HepG2 (cell line): ENCODE results near the gene CUL9. TPM values are rescaled to one million over a fixed set of nuclear protein-coding genes. Genes with fewer than 3 reads are reported as not detected.

Experiments used
- ELF3 ChIP-seq: IDR thresholded peaks from 2 replicates; pipeline ENCODE4 v1.6.1; 2016; ENCODE audit warnings: missing genetic modification reagents, missing compliant biosample characterization
- ETV5 ChIP-seq: IDR thresholded peaks from 2 replicates; pipeline ENCODE4 v1.6.1; 2018; ENCODE audit warnings: missing biosample characterization, missing genetic modification reagents, inconsistent platforms, borderline replicate concordance
- GABPB1 ChIP-seq: IDR thresholded peaks from 2 replicates; pipeline ENCODE4 v1.6.1; 2016; ENCODE audit warnings: mild to moderate bottlenecking, missing genetic modification reagents, moderate library complexity, missing compliant biosample characterization
- GATAD2A ChIP-seq: IDR thresholded peaks from 2 replicates; pipeline ENCODE4 v1.6.1; 2016
- KDM5A ChIP-seq: fragments of 200-600 bp; sonication (generic); IDR thresholded peaks from 2 replicates; pipeline ENCODE4 v1.7.0; 2018; ENCODE audit warnings: antibody characterized with exemption, mild to moderate bottlenecking, low read length, borderline replicate concordance
- KLF13 ChIP-seq: sonication (generic); formaldehyde crosslinking; IDR thresholded peaks from 2 replicates; pipeline ENCODE4 v1.4.0; 2020; ENCODE audit warnings: mild to moderate bottlenecking, missing genetic modification reagents
- MAZ ChIP-seq, 2 experiments: sonication (generic) in 1 of 2; formaldehyde crosslinking in 1 of 2; IDR thresholded peaks; 2 replicates each; pipeline versions ENCODE4 v1.5.0 to v1.6.1; 2012 to 2020; ENCODE audit warnings: low read depth in 2 of 2, mild to moderate bottlenecking in 2 of 2, borderline replicate concordance in 1 of 2, improper control_type of control experiment in 1 of 2, low read length in 1 of 2, missing genetic modification reagents in 1 of 2, moderate library complexity in 1 of 2
- NCOR1 ChIP-seq: fragments of 200-600 bp; sonication (generic); IDR thresholded peaks from 2 replicates; pipeline ENCODE4 v1.7.0; 2017; ENCODE audit warnings: antibody characterized with exemption, low read length, borderline replicate concordance
- PCBP1 ChIP-seq: fragments of 200-400 bp; formaldehyde crosslinking; IDR thresholded peaks from 2 replicates; pipeline ENCODE4 v1.6.1; 2017; ENCODE audit warnings: mild to moderate bottlenecking, low read depth, low read length, borderline replicate concordance
- PHF21A ChIP-seq: sonication (generic); formaldehyde crosslinking; IDR thresholded peaks from 2 replicates; pipeline ENCODE4 v1.5.0; 2020; ENCODE audit warnings: mild to moderate bottlenecking, missing genetic modification reagents
- POLR2A ChIP-seq, 2 experiments: IDR thresholded peaks; 2 replicates each; pipeline ENCODE4 v1.6.1; 2011; ENCODE audit warnings: low read depth in 2 of 2, low read length in 2 of 2, mild to moderate bottlenecking in 1 of 2, moderate library complexity in 1 of 2; ENCODE audit not compliant: insufficient read depth in 1 of 2
- SALL2 ChIP-seq: sonication (generic); formaldehyde crosslinking; IDR thresholded peaks from 2 replicates; pipeline ENCODE4 v1.8.1; 2023; ENCODE audit warnings: mild to moderate bottlenecking, missing genetic modification reagents, inconsistent platforms
- SSRP1 ChIP-seq: IDR thresholded peaks from 2 replicates; pipeline ENCODE4 v1.6.1; 2016; ENCODE audit warnings: control low read depth
- THAP7 ChIP-seq: sonication (generic); formaldehyde crosslinking; IDR thresholded peaks from 2 replicates; pipeline ENCODE4 v1.8.1; 2023; ENCODE audit warnings: mild to moderate bottlenecking, missing genetic modification reagents
- ZBTB7A ChIP-seq: sonication (generic); formaldehyde crosslinking; IDR thresholded peaks from 2 replicates; pipeline ENCODE4 v1.8.0; 2022; ENCODE audit warnings: mild to moderate bottlenecking, missing genetic modification reagents
- ZFP37 ChIP-seq: sonication (generic); formaldehyde crosslinking; IDR thresholded peaks from 2 replicates; pipeline ENCODE4 v1.4.0; 2020; ENCODE audit warnings: missing genetic modification reagents, borderline replicate concordance
- ZIK1 ChIP-seq: sonication (generic); formaldehyde crosslinking; IDR thresholded peaks from 2 replicates; pipeline ENCODE4 v1.5.0; 2020; ENCODE audit warnings: mild to moderate bottlenecking, low read depth, missing genetic modification reagents, borderline replicate concordance
- ZNF232 ChIP-seq: sonication (generic); formaldehyde crosslinking; IDR thresholded peaks from 2 replicates; pipeline ENCODE4 v1.4.0; 2020; ENCODE audit warnings: missing genetic modification reagents, borderline replicate concordance
- ZNF501 ChIP-seq: sonication (generic); formaldehyde crosslinking; IDR thresholded peaks from 2 replicates; pipeline ENCODE4 v1.5.1; 2020; ENCODE audit warnings: mild to moderate bottlenecking, moderate library complexity, missing genetic modification reagents
- ZNF619 ChIP-seq: sonication (generic); formaldehyde crosslinking; IDR thresholded peaks from 2 replicates; pipeline ENCODE4 v1.4.0; 2020; ENCODE audit warnings: mild to moderate bottlenecking, missing genetic modification reagents
- polyA plus RNA-seq, 8 experiments: library from polyadenylated mRNA; depleted of rRNA in 3 of 8; stranded (reverse) in 7 of 8; unstranded in 1 of 8; fragments of >200 nt; fragmentation: Illumina TruSeq in 4 of 8; extraction: Trizol in 4 of 8; gene quantifications; 2 replicates each; pipeline versions ENCODE4 v1.2.1 to v1.2.3, GENCODE V29; 2011 to 2016; ENCODE audit warnings: low read depth in 4 of 8, missing spikeins in 1 of 8, mixed read lengths in 1 of 8; ENCODE audit not compliant: insufficient read depth in 1 of 8
- total RNA-seq, 5 experiments: library from RNA; depleted of rRNA; stranded (reverse); fragments of >200 nt; fragmentation: Illumina TruSeq; extraction: Trizol; gene quantifications; 2 replicates each; pipeline ENCODE4 v1.2.3, GENCODE V29; 2016; ENCODE audit warnings: low read depth in 1 of 5
- TF ChIP-seq, protein P1 (sequence below): sonication (generic); formaldehyde crosslinking; IDR thresholded peaks from 2 replicates; pipeline ENCODE4 v1.5.0; 2020; ENCODE audit warnings: missing genetic modification reagents, mild to moderate bottlenecking, borderline replicate concordance
- TF ChIP-seq, protein P2 (sequence below): IDR thresholded peaks from 2 replicates; pipeline ENCODE4 v1.6.1; 2018; ENCODE audit warnings: missing genetic modification reagents
- TF ChIP-seq, protein P3 (sequence below): sonication (generic); formaldehyde crosslinking; IDR thresholded peaks from 2 replicates; pipeline ENCODE4 v1.5.0; 2020; ENCODE audit warnings: mild to moderate bottlenecking, missing genetic modification reagents

The CUL9 gene
- total and polyA plus RNA-seq, 2 of the 13 experiments (the other 11 are each of a cell fraction or from before 2014, with no cell fraction given) = 11.4 to 13.7 TPM

GRCh38 chr6:43172104-43173007 lies 9.6 kb upstream of the CUL9 start (continued):
- TF ChIP-seq, protein P1, sequence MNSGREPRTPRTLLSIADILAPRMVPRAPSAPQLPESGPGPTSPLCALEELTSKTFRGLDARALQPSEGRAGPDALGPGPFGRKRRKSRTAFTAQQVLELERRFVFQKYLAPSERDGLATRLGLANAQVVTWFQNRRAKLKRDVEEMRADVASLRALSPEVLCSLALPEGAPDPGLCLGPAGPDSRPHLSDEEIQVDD = peak; percentile 44; the same call in 1 of the 2 replicates
- peak; percentile 21; the same call in 1 of the 2 replicates for TF ChIP-seq KDM5A
- TF ChIP-seq ZNF232 (CRISPR knock-in tag) = 0 out of 2 replicates have a peak, but pooled peaks have one; percentile 49
- peak; percentile 48; the same call in 1 of the 2 replicates for TF ChIP-seq GABPB1 (CRISPR knock-in tag)
- peak; percentile 40; the same call in 1 of the 2 replicates for TF ChIP-seq ZNF501 (CRISPR knock-in tag)
- TF ChIP-seq SALL2 (CRISPR knock-in tag) = 0 out of 2 replicates have a peak, but pooled peaks have one; percentile 10
- no peak for TF ChIP-seq ZIK1
- 0 out of 2 replicates have a peak, but pooled peaks have one; percentile 27 for TF ChIP-seq PHF21A (CRISPR knock-in tag)
- TF ChIP-seq ETV5 (CRISPR knock-in tag) = no peak
- TF ChIP-seq ZNF619 (CRISPR knock-in tag) = 0 out of 2 replicates have a peak, but pooled peaks have one; percentile 67
- no peak for TF ChIP-seq PCBP1
- TF ChIP-seq GATAD2A (CRISPR knock-in tag) = 0 out of 2 replicates have a peak, but pooled peaks have one; percentile 9
- TF ChIP-seq THAP7 (CRISPR knock-in tag) = peak; percentile 63; the same call in 1 of the 2 replicates
- TF ChIP-seq MAZ (IDR thresholded peaks at IDR 0.05; ENCODE audit: borderline replicate concordance, low read depth, low read length) = peak; percentile 72; the same call in 1 of the 2 replicates
- TF ChIP-seq MAZ (CRISPR knock-in tag; IDR thresholded peaks at IDR 0.05; ENCODE audit: low read depth) = no peak; the same call in 1 of the 2 replicates
- TF ChIP-seq SSRP1 (CRISPR knock-in tag) = 0 out of 2 replicates have a peak, but pooled peaks have one; percentile 26
- TF ChIP-seq ELF3 (CRISPR knock-in tag) = 0 out of 2 replicates have a peak, but pooled peaks have one; percentile 20
- 0 out of 2 replicates have a peak, but pooled peaks have one; percentile 63 for TF ChIP-seq KLF13
- TF ChIP-seq NCOR1 = no peak
- TF ChIP-seq ZFP37 = 0 out of 2 replicates have a peak, but pooled peaks have one; percentile 60
- 0 out of 4 replicates have a peak, but pooled peaks of 1 of the 2 experiments have one; percentile 18 for TF ChIP-seq POLR2A (IDR thresholded peaks at IDR 0.05; ENCODE audit: insufficient read depth in 1 of 2, low read depth in 2 of 2, low read length in 2 of 2)
- peak; percentile 38; the same call in 1 of the 2 replicates for TF ChIP-seq ZBTB7A (CRISPR knock-in tag)
- TF ChIP-seq, protein P2, sequence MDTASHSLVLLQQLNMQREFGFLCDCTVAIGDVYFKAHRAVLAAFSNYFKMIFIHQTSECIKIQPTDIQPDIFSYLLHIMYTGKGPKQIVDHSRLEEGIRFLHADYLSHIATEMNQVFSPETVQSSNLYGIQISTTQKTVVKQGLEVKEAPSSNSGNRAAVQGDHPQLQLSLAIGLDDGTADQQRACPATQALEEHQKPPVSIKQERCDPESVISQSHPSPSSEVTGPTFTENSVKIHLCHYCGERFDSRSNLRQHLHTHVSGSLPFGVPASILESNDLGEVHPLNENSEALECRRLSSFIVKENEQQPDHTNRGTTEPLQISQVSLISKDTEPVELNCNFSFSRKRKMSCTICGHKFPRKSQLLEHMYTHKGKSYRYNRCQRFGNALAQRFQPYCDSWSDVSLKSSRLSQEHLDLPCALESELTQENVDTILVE (CRISPR knock-in tag) = no peak
- TF ChIP-seq, protein P3, sequence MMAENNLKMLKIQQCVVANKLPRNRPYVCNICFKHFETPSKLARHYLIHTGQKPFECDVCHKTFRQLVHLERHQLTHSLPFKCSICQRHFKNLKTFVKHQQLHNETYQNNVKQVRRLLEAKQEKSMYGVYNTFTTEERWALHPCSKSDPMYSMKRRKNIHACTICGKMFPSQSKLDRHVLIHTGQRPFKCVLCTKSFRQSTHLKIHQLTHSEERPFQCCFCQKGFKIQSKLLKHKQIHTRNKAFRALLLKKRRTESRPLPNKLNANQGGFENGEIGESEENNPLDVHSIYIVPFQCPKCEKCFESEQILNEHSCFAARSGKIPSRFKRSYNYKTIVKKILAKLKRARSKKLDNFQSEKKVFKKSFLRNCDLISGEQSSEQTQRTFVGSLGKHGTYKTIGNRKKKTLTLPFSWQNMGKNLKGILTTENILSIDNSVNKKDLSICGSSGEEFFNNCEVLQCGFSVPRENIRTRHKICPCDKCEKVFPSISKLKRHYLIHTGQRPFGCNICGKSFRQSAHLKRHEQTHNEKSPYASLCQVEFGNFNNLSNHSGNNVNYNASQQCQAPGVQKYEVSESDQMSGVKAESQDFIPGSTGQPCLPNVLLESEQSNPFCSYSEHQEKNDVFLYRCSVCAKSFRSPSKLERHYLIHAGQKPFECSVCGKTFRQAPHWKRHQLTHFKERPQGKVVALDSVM = peak; percentile 53; the same call in 1 of the 2 replicates
